K562 (cell line): ENCODE results near the gene IBA57. TPM values are rescaled to one million over a fixed set of nuclear protein-coding genes. Genes with fewer than 3 reads are reported as not detected.
A peak's percentile ranks its signal among the peaks of the same experiment; 100 is the strongest.

ENCODE experiments used
- ATAC-seq: fragments of 200-7000 bp; cut with Tn5 transposase; 3 replicates; pipeline ENCODE4 v1.9.1; 2020; ENCODE audit warnings: moderate library complexity
- BruUV-seq: library from RNA; stranded (reverse); fragments of 400-500 nt; replicated peaks from 2 replicates; lab custom pipeline; 2021; lab: Mats Ljungman, UMichigan
- CTCF ChIA-PET: fragments of 300-600 bp; formaldehyde crosslinking; extraction: SDS; loops from one replicate; lab custom pipeline; 2021; ENCODE audit warnings: low intra/inter-chr PET ratio; lab: Yijun Ruan, JAX
- POLR2A ChIA-PET: fragments of 300-600, 350-650 bp; sonication (Branson Sonifier 250); formaldehyde crosslinking; extraction: SDS; loops from one replicate; lab custom pipeline; 2021; ENCODE audit warnings: antibody characterized with exemption, inconsistent platforms; lab: Yijun Ruan, JAX
- DNase-seq, 4 experiments: peaks; one replicate each; pipeline versions ENCODE4 v3.0.0 to v3.0.0-alpha.2; 2011 to 2018; ENCODE audit warnings: low spot score in 3 of 4, mixed read lengths in 3 of 4; ENCODE audit errors: extremely low read depth in 1 of 4
- FAIRE-seq: peaks from 2 replicates; lab custom pipeline; 2011; peaks lifted over from hg19 to GRCh38; lab: Jason Lieb, UNC
- H2AFZ ChIP-seq: 2 replicates; pipeline ENCODE4 v1.6.0; 2011; ENCODE audit warnings: low read depth, low read length, control low read depth, inconsistent platforms
- H3K27ac ChIP-seq: fragments of 200-600 bp; 3 replicates; pipeline ENCODE4 v1.8.0; 2011; ENCODE audit warnings: low read depth, mild to moderate bottlenecking, control low read depth, inconsistent platforms, low read length, moderate library complexity, mixed read lengths; ENCODE audit errors: extremely low read depth
- H3K27me3 ChIP-seq, 2 experiments: fragments of 300-600 bp in 1 of 2; 2 replicates in 1 of 2; 3 replicates in 1 of 2; pipeline versions ENCODE4 v1.6.0 to v1.8.0; 2011; ENCODE audit warnings: inconsistent platforms in 2 of 2, low read length in 2 of 2, mild to moderate bottlenecking in 1 of 2, mixed read lengths in 1 of 2, moderate library complexity in 1 of 2; ENCODE audit not compliant: control insufficient read depth in 2 of 2, insufficient read depth in 2 of 2
- H3K36me3 ChIP-seq: fragments of 300-600 bp; 3 replicates; pipeline ENCODE4 v1.8.0; 2011; ENCODE audit warnings: mild to moderate bottlenecking, low read length, inconsistent platforms; ENCODE audit not compliant: control insufficient read depth, insufficient read depth
- H3K4me1 ChIP-seq, 2 experiments: fragments of 200-600 bp in 1 of 2; replicated peaks in 1 of 2; 2 replicates in 1 of 2; 3 replicates in 1 of 2; pipeline versions ENCODE4 v1.5.1 to v1.8.0; 2011; ENCODE audit warnings: inconsistent platforms in 2 of 2, low read length in 2 of 2, mild to moderate bottlenecking in 1 of 2, mixed read lengths in 1 of 2, moderate library complexity in 1 of 2; ENCODE audit not compliant: control insufficient read depth in 2 of 2, insufficient read depth in 2 of 2
- H3K4me2 ChIP-seq: 2 replicates; pipeline ENCODE4 v1.6.1; 2011; ENCODE audit warnings: low read length, control low read depth, inconsistent platforms, mixed read lengths; ENCODE audit not compliant: insufficient read depth
- H3K4me3 ChIP-seq: fragments of 200-600 bp; sonication (generic), shearing (Covaris generic); 2 replicates; pipeline ENCODE4 v1.5.1; 2016; ENCODE audit warnings: control low read depth, inconsistent platforms
- H3K79me2 ChIP-seq: fragments of 200-600 bp; 3 replicates; pipeline ENCODE4 v1.8.0; 2011; ENCODE audit warnings: low read length, inconsistent platforms; ENCODE audit not compliant: control insufficient read depth, insufficient read depth
- H3K9ac ChIP-seq, 2 experiments: 2 replicates each; pipeline versions ENCODE4 v1.6.0 to v1.6.1; 2011; ENCODE audit warnings: low read depth in 2 of 2, low read length in 2 of 2, control low read depth in 1 of 2, inconsistent platforms in 1 of 2, mild to moderate bottlenecking in 1 of 2, mixed read lengths in 1 of 2; ENCODE audit not compliant: insufficient read depth in 1 of 2
- H3K9me1 ChIP-seq: one replicate; pipeline ENCODE4 v1.6.0; 2011; ENCODE audit warnings: inconsistent platforms, mild to moderate bottlenecking, low read length, moderate library complexity; ENCODE audit not compliant: control insufficient read depth, insufficient read depth
- H3K9me3 ChIP-seq: replicated peaks from 2 replicates; pipeline ENCODE4 v1.5.1; 2011; ENCODE audit warnings: low read depth, low read length, inconsistent platforms; ENCODE audit not compliant: control insufficient read depth, insufficient read depth
- H4K20me1 ChIP-seq: replicated peaks from 2 replicates; pipeline ENCODE4 v1.6.1; 2011; ENCODE audit warnings: low read length, inconsistent platforms, mixed read lengths; ENCODE audit not compliant: control insufficient read depth, insufficient read depth
- C11orf30 ChIP-seq: fragments of 450-650 bp; IDR thresholded peaks from 2 replicates; pipeline ENCODE4 v1.6.1; 2016; ENCODE audit warnings: low read depth, mild to moderate bottlenecking
- CTCF ChIP-seq, 3 experiments: IDR thresholded peaks in 2 of 3; conservative IDR thresholded peaks in 1 of 3; 2 replicates each; pipeline ENCODE4 v1.5.1; 2011 to 2012; ENCODE audit warnings: low read length in 3 of 3, mild to moderate bottlenecking in 3 of 3, control low read depth in 2 of 3, improper control_type of control experiment in 1 of 3, inconsistent platforms in 1 of 3, low read depth in 1 of 3, mixed read lengths in 1 of 3, moderate library complexity in 1 of 3; ENCODE audit not compliant: insufficient read depth in 2 of 3
- MAFG ChIP-seq: fragments of 450-650 bp; conservative IDR thresholded peaks from 2 replicates; pipeline ENCODE4 v1.6.1; 2016; ENCODE audit warnings: missing genetic modification characterization, missing compliant biosample characterization
- NCOA2 ChIP-seq, 2 experiments: fragments of 450-650 bp; IDR thresholded peaks; 2 replicates each; pipeline ENCODE4 v1.6.1; 2018; ENCODE audit warnings: mild to moderate bottlenecking in 2 of 2, moderate library complexity in 1 of 2; ENCODE audit not compliant: partially characterized antibody in 2 of 2
- POU5F1 ChIP-seq: fragments of 150-350 bp; IDR thresholded peaks from 2 replicates; pipeline ENCODE4 v1.6.1; 2014; ENCODE audit warnings: borderline replicate concordance, low read length, low read depth, mild to moderate bottlenecking; ENCODE audit not compliant: partially characterized antibody
- ZNF316 ChIP-seq: fragments of 450-650 bp; IDR thresholded peaks from 2 replicates; pipeline ENCODE4 v1.6.1; 2016
- WGBS: fragments of 100-300 bp; shearing (Covaris generic); methylation state at CpG from one replicate; pipeline ENCODE4 v1.1.6; 2016; ENCODE audit warnings: low coverage, mixed read lengths; ENCODE audit not compliant: insufficient coverage; ENCODE audit errors: missing lambda C conversion rate; 5-methylcytosine and 5-hydroxymethylcytosine counted together
- in situ Hi-C: fragments of 300-500 bp; cut with MboI; formaldehyde crosslinking; loops from 4 replicates; pipeline ENCODE4 v1.15.0; 2018; ENCODE audit warnings: inconsistent platforms, mixed read lengths
- intact Hi-C: fragments of 100-400 bp; cut with micrococcal nuclease; formaldehyde crosslinking; loops from 2 replicates; pipeline ENCODE4 v1.14.2; 2022
- polyA plus RNA-seq, 8 experiments: library from polyadenylated mRNA; depleted of rRNA in 4 of 8; stranded (reverse) in 5 of 8; unstranded in 3 of 8; fragments of >200 nt; fragmentation: Nextera tagmentation in 2 of 8; fragmentation: Illumina TruSeq in 1 of 8; extraction: Ambion mirVana in 2 of 8; extraction: Trizol in 1 of 8; gene quantifications; 2 replicates each; pipeline versions ENCODE4 v1.2.1 to v1.2.3, GENCODE V29; 2011 to 2014; ENCODE audit warnings: inconsistent platforms in 1 of 8, missing spikeins in 1 of 8
- total RNA-seq, 7 experiments: library from RNA; depleted of rRNA in 6 of 7; stranded (reverse); fragments of >200 nt in 6 of 7; fragmentation: Illumina TruSeq in 2 of 7; extraction: Trizol in 2 of 7; gene quantifications; 2 replicates each; pipeline versions ENCODE4 v1.2.1 to v1.2.3, GENCODE V29; 2011 to 2021; ENCODE audit warnings: low replicate concordance in 1 of 7

IBA57 gene
- total and polyA plus RNA-seq, 9 of the 15 experiments (the other 6 are each of a cell fraction or from before 2014, with no cell fraction given): 0.77 to 15.5 (median 2.7) TPM

GRCh38 chr1:228117335-228117734 is 48.3 kb upstream of the IBA57 start:
- in situ Hi-C loops (no loop called here), intact Hi-C loops (no loop called here)
- H3K9me3 ChIP-seq: no peaks in the 10 kb centered on the region
- no peak overlapping the region for H3K9ac ChIP-seq
- H2AFZ ChIP-seq: no peak overlapping the region
- H3K4me2 ChIP-seq: no peak overlapping the region
- ATAC-seq (no peak), DNase-seq (no peak), FAIRE-seq (no peak)
- no peaks in the 10 kb centered on the region for H3K27me3 ChIP-seq
- H3K36me3 ChIP-seq: no peaks in the 10 kb centered on the region
- POLR2A ChIA-PET: no interaction called here
- H3K4me1 ChIP-seq: no peaks in the 10 kb centered on the region
- no peaks in the 10 kb centered on the region for H3K79me2 ChIP-seq
- no TSS peak for BruUV-seq
- H4K20me1 ChIP-seq: no peaks in the 10 kb centered on the region
- peak; percentile 53 for TF ChIP-seq C11orf30
- peak; percentile 51 for TF ChIP-seq MAFG (tag)
- no peak for TF ChIP-seq NCOA2 (IDR thresholded peaks at IDR 0.05; ENCODE audit: partially characterized antibody in 2 of 2)
- no peak for TF ChIP-seq CTCF (IDR thresholded peaks at IDR 0.05 in 2 of 3, conservative IDR thresholded peaks at IDR 0.05 in 1 of 3; ENCODE audit: insufficient read depth in 2 of 3, low read depth in 1 of 3, low read length in 3 of 3)
- TF ChIP-seq ZNF316: peak; percentile 80
- no peak for TF ChIP-seq POU5F1
- 68% methylated on average over 4 of the region's 4 CpGs for WGBS
- CTCF ChIA-PET: interaction anchor here (0.7 kb wide), 1 partner anchor 10 kb away, joined by 3 read pairs; no protein-coding TSS in a partner anchor
- H3K4me3 ChIP-seq: no peak overlapping the region
- H3K27ac ChIP-seq: no peak overlapping the region
- H3K9me1 ChIP-seq: no peaks in the 10 kb centered on the region
